ENCODE results near the gene TOP2B.

TOP2B gene

DNA sequence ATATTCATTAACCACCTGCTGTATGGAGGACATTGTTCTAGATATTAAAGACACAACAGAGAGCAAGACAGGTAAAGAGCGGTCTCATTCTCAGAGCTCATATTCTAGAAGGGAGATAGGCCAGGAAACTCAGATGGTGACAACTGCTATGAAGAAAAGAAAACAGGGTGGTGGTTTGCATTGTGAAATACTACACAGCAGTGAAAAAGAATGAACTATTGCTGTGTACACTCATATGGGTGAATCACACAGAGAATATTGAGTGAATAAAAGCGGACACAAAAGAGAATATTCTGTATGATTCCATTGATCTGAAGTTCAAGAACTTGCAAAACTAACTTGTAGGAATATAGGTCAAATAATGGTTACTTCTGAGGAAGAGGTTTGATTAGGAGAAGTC is 76.7 kb downstream of the TOP2B start:
- TF ChIP-seq, protein P1, sequence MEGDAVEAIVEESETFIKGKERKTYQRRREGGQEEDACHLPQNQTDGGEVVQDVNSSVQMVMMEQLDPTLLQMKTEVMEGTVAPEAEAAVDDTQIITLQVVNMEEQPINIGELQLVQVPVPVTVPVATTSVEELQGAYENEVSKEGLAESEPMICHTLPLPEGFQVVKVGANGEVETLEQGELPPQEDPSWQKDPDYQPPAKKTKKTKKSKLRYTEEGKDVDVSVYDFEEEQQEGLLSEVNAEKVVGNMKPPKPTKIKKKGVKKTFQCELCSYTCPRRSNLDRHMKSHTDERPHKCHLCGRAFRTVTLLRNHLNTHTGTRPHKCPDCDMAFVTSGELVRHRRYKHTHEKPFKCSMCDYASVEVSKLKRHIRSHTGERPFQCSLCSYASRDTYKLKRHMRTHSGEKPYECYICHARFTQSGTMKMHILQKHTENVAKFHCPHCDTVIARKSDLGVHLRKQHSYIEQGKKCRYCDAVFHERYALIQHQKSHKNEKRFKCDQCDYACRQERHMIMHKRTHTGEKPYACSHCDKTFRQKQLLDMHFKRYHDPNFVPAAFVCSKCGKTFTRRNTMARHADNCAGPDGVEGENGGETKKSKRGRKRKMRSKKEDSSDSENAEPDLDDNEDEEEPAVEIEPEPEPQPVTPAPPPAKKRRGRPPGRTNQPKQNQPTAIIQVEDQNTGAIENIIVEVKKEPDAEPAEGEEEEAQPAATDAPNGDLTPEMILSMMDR (conservative IDR thresholded peaks at IDR 0.05; ENCODE audit: low read depth) = no peak
- no peak overlapping the region for H3K27ac ChIP-seq
- ChIA-PET POLR2A (ENCODE audit: low non-redundant PET) (no interaction called here), CTCF (no interaction called here)
- DNase-seq (ENCODE audit: low spot score) = no peak

DNA sequence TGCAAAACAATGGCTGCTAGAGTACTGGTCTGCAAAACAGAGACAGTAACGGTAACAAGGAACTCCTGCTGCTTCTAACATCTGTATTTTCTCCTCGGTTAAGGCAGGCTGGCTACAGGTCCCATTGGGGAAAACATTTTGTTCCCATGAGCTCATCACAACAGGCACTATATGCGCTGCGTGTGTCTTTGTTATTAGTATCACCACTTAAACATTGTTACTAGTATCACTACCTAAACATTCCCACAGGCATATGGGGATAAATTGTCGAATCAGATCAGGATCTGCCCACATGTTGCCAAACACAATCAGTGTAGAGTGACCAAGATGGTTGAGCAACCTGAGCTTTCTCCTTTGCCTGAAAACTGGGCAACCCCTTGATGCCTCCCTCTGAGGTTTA is 77.2 kb downstream of the TOP2B start:
- CTCF ChIA-PET = interaction anchor here (0.6 kb wide), 1 partner anchor 175 kb away, joined by 3 read pairs; no protein-coding TSS in a partner anchor
- TF ChIP-seq, protein P1 (conservative IDR thresholded peaks at IDR 0.05; ENCODE audit: low read depth) = no peak
- POLR2A ChIA-PET (ENCODE audit: low non-redundant PET) = no interaction called here
- no peak for DNase-seq (ENCODE audit: low spot score)
- H3K27ac ChIP-seq = no peak overlapping the region

DNA sequence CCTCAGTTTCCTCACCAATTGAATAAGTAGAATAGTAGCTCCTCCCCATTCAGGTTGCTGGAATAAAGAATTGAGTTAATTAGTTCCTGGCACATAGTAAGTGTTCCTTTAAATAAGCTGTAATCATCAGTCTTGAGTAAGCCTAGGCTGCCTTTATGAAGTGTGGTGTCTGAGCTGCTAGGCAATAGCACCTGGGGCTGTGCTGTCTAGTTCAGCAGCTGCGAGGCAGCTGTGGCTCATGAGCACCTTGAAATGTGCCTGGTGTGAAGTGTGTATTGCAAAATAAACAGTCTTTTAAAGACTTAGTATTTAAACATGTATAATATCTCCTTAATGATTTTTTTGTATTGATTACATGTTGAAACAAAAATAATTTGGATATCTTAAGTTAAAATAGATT is 77.6 kb downstream of the TOP2B start:
- H3K27ac ChIP-seq = no peak overlapping the region
- CTCF ChIA-PET = interaction anchor here (0.6 kb wide), 1 partner anchor 175 kb away, joined by 3 read pairs; no protein-coding TSS in a partner anchor
- peak; percentile 2 for DNase-seq (ENCODE audit: low spot score)
- POLR2A ChIA-PET (ENCODE audit: low non-redundant PET) = no interaction called here
- TF ChIP-seq, protein P1 (conservative IDR thresholded peaks at IDR 0.05; ENCODE audit: low read depth) = no peak

DNA sequence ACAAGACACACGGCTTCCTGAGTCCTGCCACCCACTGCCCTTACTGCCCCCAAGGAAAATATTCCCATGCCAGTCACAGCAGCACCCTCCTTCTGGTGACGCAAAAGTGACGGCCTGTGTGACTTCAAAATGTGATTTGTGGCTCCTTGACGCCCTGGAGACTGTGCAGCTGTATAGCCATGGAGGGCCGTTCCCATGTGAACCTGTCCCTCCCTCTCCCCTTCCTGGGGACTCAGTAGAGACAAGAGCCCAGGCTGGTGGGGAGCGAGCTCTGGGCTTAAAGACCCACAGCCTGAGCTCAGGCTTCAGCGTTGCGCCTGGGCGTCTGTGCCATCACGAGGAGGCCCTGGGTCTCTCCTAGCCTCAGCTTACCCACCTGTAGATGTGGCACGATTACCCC is 78.2 kb downstream of the TOP2B start:
- TF ChIP-seq, protein P1 (conservative IDR thresholded peaks at IDR 0.05; ENCODE audit: low read depth) = no peak
- no peak overlapping the region for H3K27ac ChIP-seq
- ChIA-PET POLR2A (ENCODE audit: low non-redundant PET) (no interaction called here), CTCF (no interaction called here)
- DNase-seq (ENCODE audit: low spot score) = no peak

DNA sequence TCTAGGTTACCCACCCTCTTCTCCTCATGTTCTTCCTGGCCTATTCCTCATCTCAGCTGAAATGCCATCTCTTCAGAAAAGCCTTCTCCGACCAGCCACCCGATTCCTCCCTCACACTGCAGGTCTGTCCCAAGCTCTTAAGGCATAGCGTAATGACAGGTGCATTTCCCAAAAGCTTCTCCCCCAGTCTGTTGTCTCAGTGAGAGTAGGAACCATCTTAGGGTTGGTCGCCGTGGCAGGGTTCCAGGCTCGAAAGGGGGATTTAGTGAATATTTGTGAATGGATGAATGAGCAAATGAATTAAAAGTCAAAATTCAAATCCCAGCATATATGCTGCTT is 78.6 kb downstream of the TOP2B start:
- TF ChIP-seq, protein P1 (conservative IDR thresholded peaks at IDR 0.05; ENCODE audit: low read depth) = no peak
- DNase-seq (ENCODE audit: low spot score) = no peak
- CTCF ChIA-PET = no interaction called here
- no peak overlapping the region for H3K27ac ChIP-seq
- POLR2A ChIA-PET (ENCODE audit: low non-redundant PET) = no interaction called here

DNA sequence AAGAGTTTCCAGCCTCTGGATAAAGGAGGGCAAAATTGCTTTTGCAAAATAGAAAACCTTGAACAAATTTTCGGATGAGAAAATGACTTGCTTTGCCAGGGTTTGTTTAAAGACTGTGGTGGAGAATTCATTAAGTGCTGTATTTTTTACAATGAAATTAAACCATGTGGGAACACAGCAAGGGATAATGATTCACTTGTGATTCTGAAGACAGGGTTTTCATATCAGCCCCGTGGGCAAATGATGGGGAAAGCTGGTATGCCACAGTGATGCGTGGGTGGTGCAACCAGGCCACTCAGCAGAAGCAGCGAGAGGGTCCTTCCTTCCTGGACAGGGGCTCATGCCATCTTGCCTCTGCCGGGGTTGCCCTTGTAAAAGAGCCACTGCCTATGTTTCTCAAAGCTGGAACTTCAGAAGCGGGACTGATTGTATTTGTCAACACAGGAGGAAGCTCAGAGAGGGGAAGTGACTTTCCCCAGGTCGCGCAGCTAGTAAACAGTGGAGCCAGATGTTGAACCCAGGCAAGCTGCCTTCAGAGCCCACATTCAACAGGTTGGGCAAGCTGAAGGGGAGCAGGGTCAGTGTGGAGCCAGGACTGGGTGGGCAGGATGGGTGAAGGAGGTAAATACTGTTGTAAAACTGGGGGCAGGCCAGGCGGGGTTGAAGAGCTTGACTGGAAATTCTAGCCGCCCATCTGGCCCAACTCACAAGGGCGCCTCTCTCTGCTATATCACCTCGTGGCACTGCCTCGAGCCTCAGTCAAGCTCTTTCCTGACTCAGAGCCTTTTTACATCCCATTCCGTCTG is 79.1 kb downstream of the TOP2B start:
- ChIA-PET CTCF (no interaction called here), POLR2A (ENCODE audit: low non-redundant PET) (no interaction called here)
- DNase-seq (ENCODE audit: low spot score) = no peak
- H3K27ac ChIP-seq = no peak overlapping the region
- TF ChIP-seq, protein P1 (conservative IDR thresholded peaks at IDR 0.05; ENCODE audit: low read depth) = no peak
